Stromal cell of bone marrow (primary cell): Measurements from ENCODE around the gene GASK1A.
"Not testable (repeated sequence)": the region's sequence is repeated elsewhere in the genome, so short reads cannot be mapped to it uniquely, and the experiment has no call there.

Experiments used
- DNase-seq: peaks from one replicate; pipeline ENCODE4 v3.0.0-alpha.2; 2012; ENCODE audit warnings: low read depth

GASK1A gene

GRCh38 chr3:43031889-43032545 is 52.9 kb downstream of the GASK1A start:
- DNase-seq, result no peak

GRCh38 chr3:43032646-43033628 is 53.8 kb downstream of the GASK1A start:
- DNase-seq, result no peak

- DNase-seq, result no peak
Measured at GRCh38 chr3:43034200-43034599, 55.1 kb downstream of the GASK1A start.

- no peak for DNase-seq
Measured at GRCh38 chr3:43034911-43035310, 55.8 kb downstream of the GASK1A start.

- DNase-seq, result no peak
Measured at GRCh38 chr3:43035801-43036365, 56.8 kb downstream of the GASK1A start.

- no peak for DNase-seq
Measured at GRCh38 chr3:43036621-43037423, 57.7 kb downstream of the GASK1A start.

- DNase-seq, result no peak
Measured at GRCh38 chr3:43038010-43038409, 58.9 kb downstream of the GASK1A start.

- DNase-seq, result no peak
Measured at GRCh38 chr3:43041517-43041916, 62.4 kb downstream of the GASK1A start.

GRCh38 chr3:43043071-43043766 is 64.1 kb downstream of the GASK1A start:
- DNase-seq, result no peak

- DNase-seq, result no peak
Measured at GRCh38 chr3:43043793-43044192, 64.7 kb downstream of the GASK1A start.

GRCh38 chr3:43045079-43045478 is 66.0 kb downstream of the GASK1A start:
- DNase-seq, result not testable (repeated sequence)

GRCh38 chr3:43046583-43046982 is 67.5 kb downstream of the GASK1A start:
- no peak for DNase-seq

GRCh38 chr3:43048470-43048869 is 69.4 kb downstream of the GASK1A start:
- no peak for DNase-seq

- DNase-seq, result no peak
Measured at GRCh38 chr3:43053291-43053690, 74.2 kb downstream of the GASK1A start.

GRCh38 chr3:43054754-43055153 is 75.6 kb downstream of the GASK1A start:
- DNase-seq, result no peak

GRCh38 chr3:43055393-43055792 is 76.3 kb downstream of the GASK1A start:
- no peak for DNase-seq

GRCh38 chr3:43055806-43056770 is 77.0 kb downstream of the GASK1A start:
- DNase-seq, result no peak

- DNase-seq, result no peak
Measured at GRCh38 chr3:43059456-43059855, 80.3 kb downstream of the GASK1A start.

GRCh38 chr3:43061101-43061895 is 82.2 kb downstream of the GASK1A start:
- DNase-seq, result no peak
